ENCODE measurements around the gene ITGB2.

ITGB2 gene

GRCh38 chr21:44898851-44899767, 21.6 kb downstream of the ITGB2 start:
- H3K27me3 ChIP-seq (ENCODE audit: control insufficient read depth, insufficient read depth, low read length): no peaks in the 10 kb centered on the region

GRCh38 chr21:44898011-44898488, 22.6 kb downstream of the ITGB2 start:
- no peak overlapping the region for H3K4me3 ChIP-seq (ENCODE audit: low read length)
- H3K4me1 ChIP-seq (ENCODE audit: control insufficient read depth, insufficient read depth, low read length): no peaks in the 10 kb centered on the region
- H3K36me3 ChIP-seq (ENCODE audit: control insufficient read depth, insufficient read depth, low read length): peaks cover 7% of the 10 kb centered on the region
- H3K27ac ChIP-seq (ENCODE audit: low read depth, low read length): no peak overlapping the region
- H3K27me3 ChIP-seq (ENCODE audit: control insufficient read depth, insufficient read depth, low read length): no peaks in the 10 kb centered on the region
- no peak overlapping the region for H3K9ac ChIP-seq (ENCODE audit: low read length)

More at GRCh38 chr21:44898851-44899767, 21.6 kb downstream of the ITGB2 start:
- H3K27ac ChIP-seq (ENCODE audit: low read depth, low read length): no peak overlapping the region
- no peak overlapping the region for H3K9ac ChIP-seq (ENCODE audit: low read length)
- peaks cover 7% of the 10 kb centered on the region for H3K36me3 ChIP-seq (ENCODE audit: control insufficient read depth, insufficient read depth, low read length)
- H3K4me3 ChIP-seq (ENCODE audit: low read length): no peak overlapping the region
- no peaks in the 10 kb centered on the region for H3K4me1 ChIP-seq (ENCODE audit: control insufficient read depth, insufficient read depth, low read length)

- Histone ChIP-seq H3K4me3 (ENCODE audit: low read length) (no peak overlapping the region), H3K27ac (ENCODE audit: low read depth, low read length) (no peak overlapping the region), H3K9ac (ENCODE audit: low read length) (no peak overlapping the region), H3K36me3 (ENCODE audit: control insufficient read depth, insufficient read depth, low read length) (peaks cover 7% of the 10 kb centered on the region), H3K27me3 (ENCODE audit: control insufficient read depth, insufficient read depth, low read length) (no peaks in the 10 kb centered on the region), H3K4me1 (ENCODE audit: control insufficient read depth, insufficient read depth, low read length) (no peaks in the 10 kb centered on the region)
These were observed 23.2 kb downstream of the ITGB2 start for GRCh38 chr21:44897326-44898010.

DNA sequence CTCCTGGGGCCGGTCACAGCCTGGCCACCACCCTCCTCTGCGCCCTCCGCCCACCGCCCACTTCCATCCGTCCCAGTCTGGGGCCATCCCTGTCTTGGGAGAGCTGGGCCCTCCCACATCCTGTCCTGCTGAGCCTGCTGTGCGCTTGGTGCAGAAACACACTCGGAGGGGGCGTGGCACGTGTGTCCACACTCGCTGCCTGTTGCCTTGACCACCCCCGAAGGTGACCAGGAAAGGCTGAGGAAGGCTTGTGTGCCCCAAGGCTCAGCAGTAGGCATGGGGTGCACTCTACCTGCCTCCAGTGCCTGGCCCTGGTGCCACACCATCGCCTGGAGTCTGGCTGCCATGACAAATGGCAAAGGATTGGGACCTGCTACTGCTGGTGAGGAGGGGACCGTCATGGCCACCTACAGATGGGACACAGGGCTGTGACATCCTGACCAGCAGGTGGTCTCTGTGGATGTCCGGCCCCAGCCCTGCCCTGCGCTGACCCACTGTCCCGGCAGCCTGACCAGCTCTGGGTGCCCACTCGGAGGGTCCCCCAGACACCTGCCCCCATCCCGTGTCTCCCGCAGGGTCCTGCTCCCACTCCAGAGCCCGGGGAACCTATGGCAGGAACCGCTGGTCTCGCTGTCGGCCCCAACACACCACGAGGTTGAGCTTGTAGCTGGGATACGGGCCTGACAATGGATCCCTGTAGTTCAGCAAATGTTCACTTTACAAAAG, 24.0 kb downstream of the ITGB2 start:
- H3K4me3 ChIP-seq (ENCODE audit: low read length): no peak overlapping the region

DNA sequence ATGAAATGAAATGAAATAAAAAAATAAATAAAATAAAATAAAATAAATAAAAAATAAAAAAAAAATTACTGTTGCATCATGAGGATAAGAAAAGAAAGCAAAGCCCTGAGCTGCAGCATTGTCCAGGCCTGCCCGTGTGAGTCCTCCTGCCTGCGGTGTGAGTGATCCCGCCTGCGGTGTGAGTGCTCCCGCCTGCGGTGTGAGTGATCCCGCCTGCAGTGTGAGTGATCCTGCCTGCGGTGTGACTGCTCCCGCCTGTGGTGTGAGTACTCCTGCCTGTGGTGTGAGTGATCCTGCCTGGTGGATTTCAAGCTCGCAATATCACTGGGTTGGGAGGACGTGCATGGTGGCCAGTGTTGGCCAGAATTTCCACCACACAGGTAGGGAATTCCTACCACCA, 24.8 kb downstream of the ITGB2 start:
- Histone ChIP-seq H3K36me3 (ENCODE audit: control insufficient read depth, insufficient read depth, low read length) (no peaks in the 10 kb centered on the region), H3K27me3 (ENCODE audit: control insufficient read depth, insufficient read depth, low read length) (no peaks in the 10 kb centered on the region), H3K4me3 (ENCODE audit: low read length) (no peak overlapping the region), H3K9ac (ENCODE audit: low read length) (no peak overlapping the region), H3K4me1 (ENCODE audit: control insufficient read depth, insufficient read depth, low read length) (no peaks in the 10 kb centered on the region), H3K27ac (ENCODE audit: low read depth, low read length) (no peak overlapping the region)

More for the DNA sequence above, 24.0 kb downstream of the ITGB2 start:
- no peak overlapping the region for H3K9ac ChIP-seq (ENCODE audit: low read length)
- no peaks in the 10 kb centered on the region for H3K27me3 ChIP-seq (ENCODE audit: control insufficient read depth, insufficient read depth, low read length)
- peaks cover under 1% of the 10 kb centered on the region for H3K36me3 ChIP-seq (ENCODE audit: control insufficient read depth, insufficient read depth, low read length)
- no peak overlapping the region for H3K27ac ChIP-seq (ENCODE audit: low read depth, low read length)
- no peaks in the 10 kb centered on the region for H3K4me1 ChIP-seq (ENCODE audit: control insufficient read depth, insufficient read depth, low read length)

DNA sequence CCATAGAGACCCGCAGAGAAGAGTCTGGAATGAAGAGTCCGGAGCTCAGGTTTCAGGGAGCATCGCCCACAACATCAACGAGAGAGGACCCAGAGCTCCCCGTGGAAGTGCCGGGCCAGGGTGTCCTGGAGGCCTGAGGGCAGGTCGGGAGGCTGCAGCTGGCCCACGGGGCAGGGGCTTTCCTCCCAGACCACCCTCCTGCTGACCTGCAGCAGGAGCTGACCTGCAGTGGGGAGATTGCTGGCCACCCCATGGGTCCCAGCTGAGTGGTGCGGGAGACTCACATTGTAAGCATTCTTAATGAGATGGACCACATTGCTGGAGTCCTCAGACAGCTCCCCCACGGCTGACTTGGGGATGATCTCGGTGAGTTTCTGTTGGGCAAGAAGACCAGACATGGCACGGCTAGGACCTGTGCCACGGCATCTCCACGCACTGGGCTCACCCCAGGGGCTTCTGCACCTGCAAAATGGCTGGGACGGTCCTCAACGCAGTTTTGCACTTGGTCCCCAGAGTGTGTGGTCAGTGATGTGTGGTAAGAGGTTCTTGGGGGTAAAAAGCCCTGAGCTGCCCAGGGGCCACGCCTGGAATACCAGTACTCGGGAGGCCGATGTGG, 25.9 kb downstream of the ITGB2 start:
- Histone ChIP-seq H3K9ac (ENCODE audit: low read length) (no peak overlapping the region), H3K27ac (ENCODE audit: low read depth, low read length) (no peak overlapping the region), H3K36me3 (ENCODE audit: control insufficient read depth, insufficient read depth, low read length) (no peaks in the 10 kb centered on the region), H3K4me3 (ENCODE audit: low read length) (no peak overlapping the region), H3K4me1 (ENCODE audit: control insufficient read depth, insufficient read depth, low read length) (no peaks in the 10 kb centered on the region), H3K27me3 (ENCODE audit: control insufficient read depth, insufficient read depth, low read length) (no peaks in the 10 kb centered on the region)

DNA sequence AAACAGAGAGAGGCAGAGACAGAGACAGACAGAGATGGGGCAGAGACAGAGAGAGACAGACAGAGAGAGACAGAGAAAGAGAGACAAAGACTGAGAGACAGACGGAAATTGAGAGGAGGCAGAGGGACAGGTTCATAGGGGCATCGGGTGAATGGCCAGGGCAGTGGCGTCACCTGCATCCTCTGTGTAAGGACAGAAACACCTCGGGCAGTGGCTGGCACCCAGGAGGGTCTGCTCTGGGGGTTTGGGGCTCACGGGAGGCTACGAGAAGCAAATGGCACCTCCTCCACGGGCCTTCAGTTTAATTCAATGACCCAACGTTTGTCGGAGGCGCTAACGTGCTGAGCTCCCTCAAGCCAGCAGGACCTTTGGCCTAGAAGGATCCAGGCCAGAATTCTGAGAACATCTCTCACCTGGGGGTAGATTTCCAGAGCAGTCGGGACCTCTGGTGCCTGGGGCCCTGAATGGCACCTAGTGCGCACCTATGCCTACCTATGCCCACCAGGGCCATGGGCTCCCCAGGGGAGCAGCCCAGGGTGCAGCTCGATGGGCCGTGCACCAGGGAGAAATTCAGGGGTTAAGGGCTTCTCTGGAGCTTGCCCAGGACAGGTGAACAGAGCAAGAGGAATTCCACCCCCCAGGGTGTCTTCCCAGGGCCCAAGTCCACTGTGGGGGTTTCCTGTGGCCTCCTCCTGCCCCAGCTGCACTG, 26.6 kb downstream of the ITGB2 start:
- no peak overlapping the region for H3K27ac ChIP-seq (ENCODE audit: low read depth, low read length)
- H3K9ac ChIP-seq (ENCODE audit: low read length): no peak overlapping the region
- H3K4me3 ChIP-seq (ENCODE audit: low read length): no peak overlapping the region
- H3K27me3 ChIP-seq (ENCODE audit: control insufficient read depth, insufficient read depth, low read length): no peaks in the 10 kb centered on the region
- no peaks in the 10 kb centered on the region for H3K4me1 ChIP-seq (ENCODE audit: control insufficient read depth, insufficient read depth, low read length)
- H3K36me3 ChIP-seq (ENCODE audit: control insufficient read depth, insufficient read depth, low read length): no peaks in the 10 kb centered on the region

- H3K27ac ChIP-seq (ENCODE audit: low read depth, low read length): no peak overlapping the region
- H3K4me1 ChIP-seq (ENCODE audit: control insufficient read depth, insufficient read depth, low read length): no peaks in the 10 kb centered on the region
- no peak overlapping the region for H3K4me3 ChIP-seq (ENCODE audit: low read length)
- H3K9ac ChIP-seq (ENCODE audit: low read length): no peak overlapping the region
- H3K27me3 ChIP-seq (ENCODE audit: control insufficient read depth, insufficient read depth, low read length): no peaks in the 10 kb centered on the region
- H3K36me3 ChIP-seq (ENCODE audit: control insufficient read depth, insufficient read depth, low read length): no peaks in the 10 kb centered on the region
These were observed 27.5 kb downstream of the ITGB2 start for GRCh38 chr21:44893278-44893556.

DNA sequence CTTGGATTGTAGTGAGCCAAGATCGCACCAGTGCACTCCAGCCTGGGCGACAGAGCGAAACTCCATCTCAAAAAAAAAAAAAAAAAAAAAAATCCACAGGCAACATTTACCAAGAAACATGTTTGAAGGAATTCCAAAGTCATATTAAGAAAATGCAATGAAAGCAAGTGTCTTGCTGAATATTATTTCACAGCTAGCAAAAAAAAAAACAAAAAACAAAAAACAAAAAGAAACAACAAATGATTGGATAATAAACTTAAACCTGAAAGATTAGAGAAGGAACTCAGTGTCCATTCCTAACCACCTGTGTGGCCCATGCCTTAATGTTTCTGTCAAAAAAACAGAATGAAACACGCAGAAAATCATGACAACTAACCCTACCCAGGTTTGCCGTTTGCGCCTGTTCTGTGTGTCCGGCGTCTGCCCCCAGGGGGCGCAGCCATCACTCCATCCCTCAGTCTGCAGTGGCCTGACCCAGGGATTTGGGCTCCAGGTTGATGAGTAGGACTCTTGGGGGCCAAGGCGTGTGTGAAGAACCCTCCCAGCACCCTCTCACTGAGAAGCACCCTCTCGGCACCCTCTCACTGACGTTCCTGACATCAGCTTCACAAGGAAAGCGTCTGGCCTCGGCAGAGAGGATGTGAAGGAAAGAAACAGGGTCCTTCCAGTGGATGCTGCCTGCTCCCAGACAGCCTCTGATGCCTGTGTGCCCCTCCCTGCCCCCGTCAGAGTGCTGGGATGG, 28.0 kb downstream of the ITGB2 start:
- Histone ChIP-seq H3K4me3 (ENCODE audit: low read length) (no peak overlapping the region), H3K9ac (ENCODE audit: low read length) (no peak overlapping the region), H3K4me1 (ENCODE audit: control insufficient read depth, insufficient read depth, low read length) (no peaks in the 10 kb centered on the region), H3K27ac (ENCODE audit: low read depth, low read length) (no peak overlapping the region), H3K27me3 (ENCODE audit: control insufficient read depth, insufficient read depth, low read length) (no peaks in the 10 kb centered on the region), H3K36me3 (ENCODE audit: control insufficient read depth, insufficient read depth, low read length) (no peaks in the 10 kb centered on the region)

GRCh38 chr21:44892095-44892494, 28.6 kb downstream of the ITGB2 start:
- no peak overlapping the region for H3K27ac ChIP-seq (ENCODE audit: low read depth, low read length)
- no peak overlapping the region for H3K4me3 ChIP-seq (ENCODE audit: low read length)
- no peaks in the 10 kb centered on the region for H3K36me3 ChIP-seq (ENCODE audit: control insufficient read depth, insufficient read depth, low read length)
- H3K4me1 ChIP-seq (ENCODE audit: control insufficient read depth, insufficient read depth, low read length): no peaks in the 10 kb centered on the region
- H3K9ac ChIP-seq (ENCODE audit: low read length): no peak overlapping the region
- no peaks in the 10 kb centered on the region for H3K27me3 ChIP-seq (ENCODE audit: control insufficient read depth, insufficient read depth, low read length)

GRCh38 chr21:44891631-44892031, 29.1 kb downstream of the ITGB2 start:
- Histone ChIP-seq H3K4me3 (ENCODE audit: low read length) (no peak overlapping the region), H3K27ac (ENCODE audit: low read depth, low read length) (no peak overlapping the region), H3K4me1 (ENCODE audit: control insufficient read depth, insufficient read depth, low read length) (no peaks in the 10 kb centered on the region), H3K9ac (ENCODE audit: low read length) (no peak overlapping the region), H3K36me3 (ENCODE audit: control insufficient read depth, insufficient read depth, low read length) (no peaks in the 10 kb centered on the region), H3K27me3 (ENCODE audit: control insufficient read depth, insufficient read depth, low read length) (no peaks in the 10 kb centered on the region)

All from rectal smooth muscle tissue (tissue), 1 donor.